BJ (cell line): ENCODE data around the gene HSD3B7. TPM values are rescaled to one million over a fixed set of nuclear protein-coding genes. Genes with fewer than 3 reads are reported as not detected.
"Not testable (repeated sequence)": the region's sequence is repeated elsewhere in the genome, so short reads cannot be mapped to it uniquely, and the experiment has no call there.

ENCODE experiments used
- CTCF ChIA-PET: fragments of 350-600 bp; formaldehyde crosslinking; extraction: SDS; loops from one replicate; lab custom pipeline; 2021; ENCODE audit warnings: antibody characterized with exemption, inconsistent platforms; lab: Yijun Ruan, JAX
- POLR2A ChIA-PET: fragments of 300-600 bp; sonication (Branson Sonifier 250); formaldehyde crosslinking; extraction: SDS; loops from one replicate; lab custom pipeline; 2021; ENCODE audit warnings: antibody characterized with exemption; lab: Charles Lee
- DNase-seq: peaks from one replicate; pipeline ENCODE4 v3.0.0-alpha.2; 2011; ENCODE audit warnings: low read depth
- H3K27me3 ChIP-seq: 2 replicates; pipeline ENCODE4 v1.6.0; 2011; ENCODE audit warnings: low read length; ENCODE audit not compliant: control insufficient read depth, insufficient read depth
- H3K36me3 ChIP-seq: 2 replicates; pipeline ENCODE4 v1.5.1; 2011; ENCODE audit warnings: low read length; ENCODE audit not compliant: control insufficient read depth, insufficient read depth
- H3K4me3 ChIP-seq: 2 replicates; pipeline ENCODE4 v1.5.1; 2011; ENCODE audit warnings: low read depth, mild to moderate bottlenecking, control low read depth, low read length
- CTCF ChIP-seq: IDR thresholded peaks from 2 replicates; pipeline ENCODE4 v1.5.1; 2011; ENCODE audit warnings: low read depth, mild to moderate bottlenecking, control low read depth, inconsistent platforms, low read length, moderate library complexity; ENCODE audit not compliant: insufficient read depth
- polyA plus RNA-seq: library from polyadenylated mRNA; depleted of rRNA; stranded (reverse); fragments of >200 nt; gene quantifications from 2 replicates; pipeline ENCODE4 v1.2.3, GENCODE V29; 2011

Gene HSD3B7
- polyA plus RNA-seq, 1 experiment = 25.0 TPM

GRCh38 chr16:31016018-31016417, 31.0 kb downstream of the HSD3B7 start:
- TF ChIP-seq CTCF = no peak
- no peak for DNase-seq
- Histone ChIP-seq H3K4me3 (no peak overlapping the region), H3K27me3 (0 out of 2 replicates have a peak, but pooled peaks cover 2% of the 10 kb centered on the region), H3K36me3 (no peaks in the 10 kb centered on the region)
- POLR2A ChIA-PET = no interaction called here
- CTCF ChIA-PET = interaction anchor here (0.6 to 1.1 kb wide), 3 partner anchors 13 to 43 kb away, joined by 3 to 4 read pairs (median 3); no protein-coding TSS in a partner anchor

GRCh38 chr16:31017756-31018155, 32.7 kb downstream of the HSD3B7 start:
- CTCF ChIA-PET = interaction anchor here (0.5 kb wide), 1 partner anchor 89 kb away, joined by 3 read pairs; no protein-coding TSS in a partner anchor
- H3K36me3 ChIP-seq, H3K27me3 ChIP-seq, POLR2A ChIA-PET, DNase-seq, H3K4me3 ChIP-seq: not testable (repeated sequence)

- DNase-seq = no peak
- TF ChIP-seq CTCF = no peak
- no peaks in the 10 kb centered on the region for H3K27me3 ChIP-seq
- no peak overlapping the region for H3K4me3 ChIP-seq
- CTCF ChIA-PET = no interaction called here
- POLR2A ChIA-PET = no interaction called here
- no peaks in the 10 kb centered on the region for H3K36me3 ChIP-seq
Measured at GRCh38 chr16:31020536-31020935, 35.5 kb downstream of the HSD3B7 start.

GRCh38 chr16:31022544-31023251, 37.7 kb downstream of the HSD3B7 start:
- ChIA-PET CTCF (no interaction called here), POLR2A (no interaction called here)
- no peak overlapping the region for H3K4me3 ChIP-seq
- H3K27me3 ChIP-seq = no peaks in the 10 kb centered on the region
- no peak for TF ChIP-seq CTCF
- no peaks in the 10 kb centered on the region for H3K36me3 ChIP-seq
- no peak for DNase-seq

GRCh38 chr16:31023252-31023602, 38.2 kb downstream of the HSD3B7 start:
- Histone ChIP-seq H3K27me3 (no peaks in the 10 kb centered on the region), H3K36me3 (no peaks in the 10 kb centered on the region), H3K4me3 (no peak overlapping the region)
- DNase-seq = no peak
- ChIA-PET CTCF (no interaction called here), POLR2A (interaction anchor here (0.6 kb wide), 1 partner anchor 864 kb away, joined by 3 read pairs; no protein-coding TSS in a partner anchor)
- TF ChIP-seq CTCF = no peak
